OCI-LY1 (cell line): ENCODE data around the gene PDK1.
"Not testable (repeated sequence)": the region's sequence is repeated elsewhere in the genome, so short reads cannot be mapped to it uniquely, and the experiment has no call there.

Source experiments
- EZH2 ChIP-seq: fragments of 200-600 bp; sonication (generic), shearing (Covaris generic); IDR thresholded peaks from 2 replicates; pipeline ENCODE4 v1.8.0; 2017; ENCODE audit warnings: borderline replicate concordance, mixed run types, mild to moderate bottlenecking, antibody characterized with exemption, low read length, moderate library complexity, mixed read lengths
- TF ChIP-seq, protein P1 (sequence below): fragments of 200-600 bp; sonication (generic), shearing (Covaris generic); IDR thresholded peaks from 2 replicates; pipeline ENCODE4 v1.5.1; 2017; ENCODE audit warnings: mild to moderate bottlenecking, antibody characterized with exemption, low read length, moderate library complexity, mixed read lengths

DNA sequence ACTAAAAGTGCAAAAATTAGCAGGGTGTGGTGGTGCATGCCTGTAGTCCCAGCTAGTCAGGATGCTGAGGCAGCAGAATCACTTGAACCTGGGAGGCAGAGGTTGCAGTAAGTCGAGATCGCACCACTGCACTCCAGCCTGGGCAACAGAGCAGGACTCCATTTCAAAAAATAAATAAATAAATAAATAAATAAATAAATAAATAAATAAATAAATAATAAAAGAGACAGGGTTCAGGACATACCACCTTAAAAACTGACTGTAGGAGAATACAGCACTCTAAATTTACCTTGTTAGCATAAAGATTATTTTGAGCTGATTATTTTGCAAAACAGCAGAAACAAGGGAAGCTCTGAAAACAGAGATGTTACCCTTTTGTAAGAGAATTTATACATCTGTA is 23.4 kb upstream of the PDK1 start:
- TF ChIP-seq, protein P1, sequence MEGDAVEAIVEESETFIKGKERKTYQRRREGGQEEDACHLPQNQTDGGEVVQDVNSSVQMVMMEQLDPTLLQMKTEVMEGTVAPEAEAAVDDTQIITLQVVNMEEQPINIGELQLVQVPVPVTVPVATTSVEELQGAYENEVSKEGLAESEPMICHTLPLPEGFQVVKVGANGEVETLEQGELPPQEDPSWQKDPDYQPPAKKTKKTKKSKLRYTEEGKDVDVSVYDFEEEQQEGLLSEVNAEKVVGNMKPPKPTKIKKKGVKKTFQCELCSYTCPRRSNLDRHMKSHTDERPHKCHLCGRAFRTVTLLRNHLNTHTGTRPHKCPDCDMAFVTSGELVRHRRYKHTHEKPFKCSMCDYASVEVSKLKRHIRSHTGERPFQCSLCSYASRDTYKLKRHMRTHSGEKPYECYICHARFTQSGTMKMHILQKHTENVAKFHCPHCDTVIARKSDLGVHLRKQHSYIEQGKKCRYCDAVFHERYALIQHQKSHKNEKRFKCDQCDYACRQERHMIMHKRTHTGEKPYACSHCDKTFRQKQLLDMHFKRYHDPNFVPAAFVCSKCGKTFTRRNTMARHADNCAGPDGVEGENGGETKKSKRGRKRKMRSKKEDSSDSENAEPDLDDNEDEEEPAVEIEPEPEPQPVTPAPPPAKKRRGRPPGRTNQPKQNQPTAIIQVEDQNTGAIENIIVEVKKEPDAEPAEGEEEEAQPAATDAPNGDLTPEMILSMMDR: not testable (repeated sequence)
- not testable (repeated sequence) for TF ChIP-seq EZH2
